GM21576 (cell line): ENCODE results near the gene TNNC2.
"Not testable (repeated sequence)": the region's sequence is repeated elsewhere in the genome, so short reads cannot be mapped to it uniquely, and the experiment has no call there.

ENCODE experiments used
- ATAC-seq: cut with Tn5 transposase; IDR thresholded peaks from one replicate; pipeline ENCODE4 v1.9.1; 2021; ENCODE audit warnings: mild to moderate bottlenecking, moderate library complexity; ENCODE audit not compliant: unreplicated experiment

Gene TNNC2

DNA sequence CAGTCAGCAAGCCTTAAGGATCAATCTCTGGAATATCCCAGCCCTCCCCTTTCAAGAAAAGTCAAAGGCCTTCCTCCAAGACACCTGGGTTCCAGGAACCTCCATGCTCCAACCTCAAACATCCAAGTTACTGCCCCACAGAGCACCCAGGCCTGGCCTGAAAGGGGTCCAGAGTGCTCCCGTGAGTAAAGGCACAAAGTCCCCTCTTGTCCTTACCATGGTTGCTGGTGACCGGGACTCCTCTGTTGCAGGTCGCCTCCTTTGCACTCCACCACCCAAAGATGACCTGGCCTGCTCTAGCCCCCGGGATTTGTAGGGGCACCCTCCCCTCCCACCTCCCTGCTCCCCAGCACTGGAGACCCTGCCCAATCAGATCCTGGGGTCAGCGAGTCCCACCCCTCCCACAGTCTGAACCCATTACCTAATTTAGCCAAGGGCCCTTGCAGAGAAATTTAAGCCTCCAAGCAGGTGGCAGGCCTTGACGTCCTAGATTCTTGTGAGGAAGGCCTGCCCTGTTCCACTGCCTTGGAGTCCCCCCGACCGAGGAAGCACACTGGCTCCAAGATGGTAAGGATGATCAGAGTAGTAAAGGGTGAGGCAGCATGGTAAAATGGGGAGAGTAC, at the start of gene TNNC2:
Gene TNNC2, minus strand, starts transcription at position 283 of the 623 bp plus-strand sequence. Its CDS starts 64 bp downstream, at position 219.
- no peak for ATAC-seq

DNA sequence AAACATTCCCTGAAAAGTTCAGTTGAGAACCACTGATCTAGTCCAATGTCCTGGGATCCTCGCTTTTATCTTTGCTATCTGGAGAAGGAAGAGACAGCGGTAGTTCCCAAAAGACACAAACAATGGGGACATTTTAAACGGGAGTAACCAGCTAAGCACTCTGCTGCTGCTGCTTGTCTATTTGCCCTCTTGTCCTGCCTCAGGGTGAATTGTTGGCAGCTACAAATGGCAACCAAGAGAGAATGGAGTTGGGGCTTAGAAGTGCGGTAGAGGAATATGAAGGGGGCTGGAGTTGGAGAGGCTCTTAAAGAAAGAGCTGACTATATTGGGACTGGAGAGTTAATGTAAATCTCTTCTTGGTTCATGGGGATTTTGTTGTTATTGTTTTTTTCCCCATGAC, 47.5 kb upstream of the TNNC2 start:
- no peak for ATAC-seq

DNA sequence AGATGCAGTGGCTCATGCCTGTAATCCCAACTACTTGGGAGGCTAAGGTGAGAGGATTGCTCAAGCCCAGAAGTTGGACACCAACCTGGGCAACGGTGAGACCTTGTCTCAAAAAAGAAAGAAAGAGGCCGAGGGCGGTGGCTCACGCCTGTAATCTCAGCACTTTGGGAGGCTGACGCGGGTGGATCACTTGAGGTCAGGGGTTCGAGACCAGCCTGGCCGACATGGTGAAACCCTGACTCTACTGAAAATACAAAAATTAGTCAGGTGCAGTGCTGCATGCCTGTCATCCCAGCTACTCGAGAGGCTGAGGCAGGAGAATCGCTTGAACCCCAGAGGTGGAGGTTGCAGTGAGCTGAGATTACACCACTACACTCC, 47.0 kb upstream of the TNNC2 start:
- not testable (repeated sequence) for ATAC-seq

DNA sequence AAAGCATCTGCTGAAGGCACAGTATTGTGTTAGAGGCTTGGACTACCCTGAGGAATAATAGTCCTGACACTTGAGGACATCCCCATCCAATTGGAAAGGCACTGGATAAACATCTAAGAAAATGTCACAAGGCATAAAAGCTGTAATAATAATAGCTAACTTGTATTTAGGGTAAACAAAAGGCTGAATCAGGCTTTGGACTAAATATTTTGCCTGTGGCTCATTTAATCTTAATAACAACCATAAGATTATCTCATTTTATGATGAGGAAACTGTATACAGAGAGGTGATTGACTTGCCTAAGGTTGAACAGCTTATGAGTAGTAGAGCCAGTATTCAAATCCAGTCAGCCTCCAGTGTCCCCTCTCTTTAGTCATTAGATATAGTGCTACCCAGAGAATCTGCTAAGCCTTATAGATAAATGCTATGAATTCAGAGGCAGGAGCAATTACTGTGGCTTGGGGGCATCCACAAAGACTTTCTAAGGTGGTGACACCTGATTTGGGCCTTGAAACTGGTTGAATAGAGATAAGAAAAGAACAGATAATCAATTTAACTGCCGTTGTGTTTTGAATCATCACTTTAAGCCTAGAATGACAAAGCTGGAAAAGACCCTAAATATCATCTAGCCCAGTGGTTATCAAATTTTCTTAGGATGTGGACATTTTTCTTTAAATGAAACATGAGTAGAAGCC, 46.4 kb upstream of the TNNC2 start:
- ATAC-seq, result no peak

DNA sequence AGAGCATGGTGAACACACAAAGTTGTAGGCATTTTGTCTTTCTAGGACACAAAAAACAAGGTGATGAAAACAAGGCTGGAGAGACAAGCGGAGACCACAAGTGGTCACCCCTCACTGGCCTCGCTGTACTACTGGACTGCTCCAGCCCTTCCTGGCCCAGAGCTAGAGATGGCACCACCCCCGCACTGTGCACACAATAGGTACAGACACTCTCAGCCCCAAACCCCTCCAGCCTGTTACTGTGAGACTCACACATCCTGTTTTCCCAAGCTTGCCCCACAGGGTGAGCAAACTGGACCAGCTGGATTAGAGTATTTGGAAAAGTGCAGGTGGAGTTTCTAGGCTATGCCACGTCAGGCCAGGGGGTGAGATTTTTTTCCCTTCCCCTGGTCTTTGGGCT, 45.5 kb upstream of the TNNC2 start:
- no peak for ATAC-seq

DNA sequence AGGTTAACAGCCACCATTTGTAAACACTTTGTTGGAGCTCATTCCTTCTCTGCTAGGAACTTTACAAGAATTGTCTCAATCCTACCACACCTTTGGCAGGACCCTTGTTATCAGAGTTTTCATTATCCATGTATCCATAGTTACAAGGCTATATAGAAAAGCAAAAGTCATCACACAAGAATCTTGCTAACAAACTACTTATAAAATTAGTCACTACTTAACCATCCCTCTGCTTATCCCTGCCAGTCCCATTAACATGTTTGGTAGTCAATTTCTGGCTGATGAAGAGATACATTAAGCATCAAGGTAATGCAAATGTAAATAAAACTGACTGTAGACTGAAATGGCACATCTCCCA, 40.7 kb upstream of the TNNC2 start:
- ATAC-seq, result no peak

DNA sequence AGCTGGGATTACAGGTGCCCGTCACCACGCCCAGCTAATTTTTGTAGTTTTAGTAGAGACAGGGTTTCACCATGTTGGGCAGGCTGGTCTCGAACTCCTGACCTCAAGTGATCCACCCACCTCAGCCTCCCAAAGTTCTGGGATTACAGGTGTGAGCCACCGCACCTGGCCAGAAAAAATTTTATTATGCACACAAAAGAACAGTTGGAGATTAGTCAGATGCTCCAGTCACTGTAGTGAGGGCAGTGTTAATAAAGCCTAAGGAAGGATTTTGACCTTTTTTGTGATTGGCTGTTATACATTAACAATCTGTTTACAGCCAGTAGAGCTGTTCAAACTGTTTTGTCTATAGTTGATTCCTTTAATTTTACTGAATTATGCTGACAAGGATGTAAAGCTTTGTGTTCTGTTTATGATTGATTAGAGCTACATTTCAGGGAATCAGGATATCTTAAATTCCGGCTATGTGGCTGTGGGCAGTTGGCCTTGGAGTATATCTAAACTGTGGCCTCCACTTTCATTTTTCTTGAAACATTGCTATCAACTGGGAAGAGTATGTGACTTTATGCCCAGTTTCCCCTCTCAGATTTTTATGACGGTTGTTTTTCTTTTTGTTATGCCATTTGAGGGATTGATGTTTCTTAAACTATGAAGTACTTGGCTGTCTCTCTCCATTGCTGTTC, 40.2 kb upstream of the TNNC2 start:
- no peak for ATAC-seq

DNA sequence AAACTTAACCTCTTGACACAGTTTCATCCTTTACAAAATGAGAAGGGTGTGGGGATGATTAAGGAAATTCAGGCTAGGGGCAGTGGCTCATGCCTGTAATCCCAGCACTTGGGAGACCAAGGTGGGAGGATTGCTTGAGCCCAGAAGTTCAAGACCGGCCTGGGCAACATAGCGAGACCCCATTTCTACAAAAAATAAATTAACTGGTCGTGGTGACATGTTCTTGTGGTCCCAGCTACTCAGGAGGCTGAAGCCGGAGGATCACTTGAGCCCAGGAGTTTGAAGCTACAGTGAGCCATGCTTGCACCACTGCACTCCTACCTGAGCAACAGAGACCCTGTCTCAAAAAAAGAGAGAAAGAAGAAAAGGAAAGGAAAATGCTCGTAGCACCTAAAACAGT, 39.3 kb upstream of the TNNC2 start:
- no peak for ATAC-seq

DNA sequence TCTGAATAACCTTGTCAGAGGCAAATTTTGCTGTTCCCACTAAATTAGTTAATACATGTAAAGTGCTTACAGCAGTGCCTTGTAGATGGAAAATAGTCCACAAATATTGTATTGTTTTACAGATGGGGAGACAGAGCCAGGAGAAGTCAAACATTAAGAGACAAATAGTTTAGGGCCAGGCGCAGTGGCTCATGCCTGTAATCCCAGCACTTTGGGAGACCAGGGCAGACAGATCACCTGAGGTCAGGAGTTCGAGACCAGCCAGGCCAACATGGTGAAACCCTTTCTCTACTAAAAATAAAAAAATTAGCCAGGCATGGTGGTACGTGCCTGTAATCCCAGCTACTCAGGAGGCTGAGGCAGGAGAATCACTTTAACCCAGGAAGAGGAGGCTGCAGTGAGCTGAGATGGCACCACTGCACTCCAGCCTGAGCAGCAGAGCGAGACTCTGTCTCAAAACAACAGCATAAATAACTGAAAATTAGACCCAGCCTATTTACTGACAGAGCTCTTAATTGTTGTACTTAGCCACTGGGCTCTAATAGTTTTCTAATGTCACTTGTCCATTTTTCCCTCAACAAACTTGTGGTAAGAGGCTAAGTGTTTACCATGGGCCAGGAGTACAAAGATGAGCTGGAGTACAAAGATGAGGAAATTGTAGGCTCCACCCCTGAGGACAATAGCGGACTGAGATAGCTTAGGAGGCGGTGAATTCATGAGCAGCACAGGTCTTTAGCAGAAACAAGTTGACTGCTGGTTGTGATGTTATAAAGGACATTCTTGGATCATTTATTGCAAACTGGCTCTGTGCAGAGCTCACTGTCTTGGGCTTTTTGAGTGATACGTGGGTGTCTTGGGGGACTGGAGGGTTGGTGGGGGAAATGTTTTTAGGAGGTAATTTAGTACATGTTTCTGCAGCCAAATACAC, 36.7 kb upstream of the TNNC2 start:
- no peak for ATAC-seq

DNA sequence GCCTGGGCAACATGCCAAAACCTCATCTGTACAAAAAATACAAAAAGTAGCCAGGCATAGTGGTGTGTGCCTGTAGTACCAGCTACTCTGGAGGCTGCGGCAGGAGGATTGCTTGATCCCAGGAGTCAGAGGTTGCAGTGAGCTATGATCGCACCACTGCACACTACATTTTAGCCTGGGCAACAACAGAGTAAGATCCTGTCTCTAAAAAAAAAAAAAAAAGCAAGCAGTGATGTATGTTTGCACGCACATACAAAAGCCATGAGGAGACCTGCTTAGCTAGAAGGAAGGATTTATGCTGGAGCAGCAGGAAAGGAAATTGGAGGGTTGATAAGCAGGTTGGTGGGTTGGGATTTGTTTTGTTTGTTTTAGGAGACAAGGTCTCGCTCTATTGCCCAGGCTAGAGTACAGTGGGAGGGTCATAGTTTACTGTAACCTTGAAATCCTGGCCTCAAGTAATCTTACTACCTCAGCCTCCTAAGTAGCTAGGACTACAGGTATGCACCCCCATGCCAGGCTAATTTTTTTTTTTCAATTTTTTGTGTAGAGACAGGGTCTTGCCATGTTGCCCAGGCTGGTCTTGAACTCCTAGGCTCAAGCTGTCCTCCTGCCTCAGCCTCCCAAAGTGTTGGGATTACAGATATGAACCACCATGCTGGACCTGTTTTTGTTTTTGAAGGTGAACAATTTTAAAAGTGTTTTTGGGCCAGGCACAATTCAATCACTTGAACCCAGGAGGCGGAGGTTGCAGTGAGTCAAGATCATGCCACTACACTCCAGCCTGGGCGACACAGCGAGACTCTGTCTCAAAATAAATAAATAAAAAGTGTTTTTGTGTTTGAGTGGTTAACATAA, 34.3 kb upstream of the TNNC2 start:
- no peak for ATAC-seq

DNA sequence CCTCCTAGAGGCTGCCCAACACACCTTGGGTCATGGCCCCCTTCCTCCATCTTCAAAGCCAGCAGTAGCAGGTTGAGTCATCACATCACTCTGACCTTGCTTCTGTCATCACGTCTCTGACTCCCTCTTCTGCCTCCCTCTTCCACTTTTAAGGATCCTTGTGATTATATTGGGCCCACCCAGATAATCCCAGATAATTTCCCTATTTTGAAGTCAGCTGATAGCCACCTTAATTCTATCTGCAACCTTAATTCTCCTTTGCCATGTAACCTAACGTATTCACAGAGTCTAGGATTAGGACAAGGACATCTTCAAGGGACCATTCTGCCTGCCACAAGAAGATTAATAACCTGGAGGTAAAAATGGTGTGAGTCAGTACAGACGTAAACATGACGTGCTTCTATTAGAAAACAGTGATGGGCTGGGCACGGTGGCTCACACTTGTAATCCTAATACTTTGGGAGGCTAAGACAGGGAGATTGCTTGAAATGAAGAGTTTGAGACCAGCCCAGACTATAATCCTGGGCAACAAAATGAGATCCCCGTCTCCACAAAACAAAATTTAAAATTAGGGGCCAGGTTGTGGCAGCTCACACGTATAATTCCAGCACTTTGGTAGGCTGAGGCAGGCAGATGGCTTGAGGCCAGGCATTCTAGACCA, 33.6 kb upstream of the TNNC2 start:
- ATAC-seq, result no peak

DNA sequence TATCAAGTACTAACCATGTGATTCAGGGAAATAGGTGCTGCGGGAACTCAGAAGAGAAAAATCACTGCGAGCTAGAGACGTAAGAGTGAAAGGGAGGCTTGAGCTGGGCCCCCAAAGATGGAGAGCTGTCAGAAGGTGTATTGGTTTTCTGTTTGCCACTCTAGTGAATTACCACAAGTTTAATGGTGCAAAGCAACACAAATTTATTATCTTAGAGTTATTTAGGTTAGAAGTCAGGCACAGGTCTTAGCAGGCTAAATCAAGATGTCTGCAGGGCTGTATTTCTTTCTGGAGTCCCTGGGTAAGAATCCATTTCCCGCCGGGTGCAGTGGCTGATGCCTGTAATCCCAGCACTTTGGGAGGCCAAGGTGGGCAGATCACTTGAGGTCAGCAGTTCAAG, 32.8 kb upstream of the TNNC2 start:
- ATAC-seq, result no peak

DNA sequence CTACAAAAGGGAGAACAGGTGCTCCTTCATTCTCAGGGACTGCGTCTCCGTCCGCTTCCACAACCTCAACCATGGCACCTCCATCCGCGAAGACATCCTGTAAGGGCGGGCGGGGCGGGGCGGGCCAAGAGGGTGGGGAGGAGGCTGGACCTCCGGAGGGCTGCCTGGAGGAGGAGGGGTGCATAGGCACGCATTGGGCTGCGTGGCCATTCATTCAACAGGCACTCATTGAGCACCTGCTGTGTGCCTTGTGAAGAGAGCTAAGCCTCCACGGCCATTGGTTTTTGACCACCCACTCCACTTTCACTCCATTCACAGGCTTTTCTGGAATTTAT, 30.7 kb upstream of the TNNC2 start:
- peak; percentile 10 for ATAC-seq

DNA sequence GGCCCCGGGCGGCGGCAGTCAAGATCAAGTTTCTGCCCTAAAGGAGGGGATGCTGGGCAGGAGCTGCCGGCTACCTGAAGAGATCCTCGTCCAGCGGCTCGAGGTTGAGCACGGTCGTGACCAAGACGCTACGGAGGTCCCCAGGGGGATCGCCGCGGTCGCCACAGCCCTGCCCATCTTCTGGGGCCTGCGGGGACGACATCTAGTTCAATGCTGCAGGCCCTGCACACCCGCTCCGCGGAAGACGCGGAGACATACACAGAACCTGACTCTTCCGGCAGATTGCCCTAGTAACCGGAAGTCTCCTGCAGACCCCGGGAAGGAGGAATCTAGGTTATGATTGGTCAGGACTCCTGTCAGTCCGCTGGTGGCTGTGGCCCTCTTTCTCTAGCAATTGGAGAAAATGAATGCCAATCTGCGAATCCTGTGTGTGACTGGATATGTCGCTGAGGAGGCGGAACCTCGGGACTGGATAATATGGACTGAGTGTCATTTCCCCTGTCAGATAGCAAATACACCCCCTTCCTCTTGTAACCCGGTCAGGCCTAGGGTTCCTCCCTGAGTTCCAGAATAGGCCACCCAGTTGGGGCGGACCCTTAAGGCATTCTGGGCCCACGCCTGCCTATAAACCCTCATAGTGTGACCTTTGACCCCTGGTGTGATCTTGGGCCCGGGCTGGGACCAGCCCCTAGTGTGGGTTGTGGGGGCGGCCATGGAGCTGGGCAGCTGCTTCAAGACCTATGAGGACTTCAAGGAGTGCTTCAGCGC, 30.2 kb upstream of the TNNC2 start, which contains the start of the genes ACOT8 and ZSWIM3:
Gene ACOT8, minus strand, starts transcription at position 279 of the 768 bp plus-strand sequence. Its CDS starts 77 bp downstream, at position 202.
Gene ZSWIM3, plus strand, starts transcription at position 501 of the 768 bp plus-strand sequence. Its CDS starts 212 bp downstream, at position 713.
- ATAC-seq, result peak; percentile 95

DNA sequence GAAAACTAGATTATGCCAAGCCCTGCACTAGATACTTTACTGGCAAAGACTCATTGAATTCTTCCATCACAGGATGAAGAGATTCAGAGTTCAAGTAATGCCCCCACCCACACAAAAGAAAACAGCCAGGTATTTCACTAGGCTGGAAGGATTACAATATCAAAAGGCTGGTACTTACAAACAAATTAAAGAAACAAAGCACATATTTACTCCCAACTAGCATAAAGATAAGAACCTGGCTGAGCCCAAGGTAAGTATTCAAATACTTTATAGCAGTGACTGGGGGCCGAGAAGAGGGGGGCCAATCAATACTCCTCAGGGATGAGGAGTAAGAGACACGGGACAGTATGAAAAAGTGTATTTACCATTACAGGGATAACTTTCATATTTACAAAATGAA, 26.4 kb upstream of the TNNC2 start:
- no peak for ATAC-seq

DNA sequence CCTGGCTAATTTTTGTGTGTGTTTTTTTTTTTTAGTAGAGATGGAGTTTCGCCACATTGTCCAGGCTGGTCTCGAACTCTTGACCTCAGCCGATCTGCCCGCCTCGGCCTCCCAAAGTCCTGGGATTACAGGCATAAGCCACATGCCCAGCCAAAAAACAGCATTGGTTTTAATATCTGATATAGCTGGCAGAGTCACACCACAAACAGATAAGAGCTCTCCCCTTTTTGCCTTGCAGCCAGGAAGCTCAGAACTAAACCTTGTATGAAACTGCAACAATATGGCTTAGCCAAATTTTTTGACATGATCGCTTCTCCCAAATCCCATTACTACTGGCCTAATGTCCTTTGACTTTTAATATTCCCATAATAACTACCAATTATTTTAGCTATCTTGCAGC, 25.2 kb upstream of the TNNC2 start:
- ATAC-seq, result no peak

DNA sequence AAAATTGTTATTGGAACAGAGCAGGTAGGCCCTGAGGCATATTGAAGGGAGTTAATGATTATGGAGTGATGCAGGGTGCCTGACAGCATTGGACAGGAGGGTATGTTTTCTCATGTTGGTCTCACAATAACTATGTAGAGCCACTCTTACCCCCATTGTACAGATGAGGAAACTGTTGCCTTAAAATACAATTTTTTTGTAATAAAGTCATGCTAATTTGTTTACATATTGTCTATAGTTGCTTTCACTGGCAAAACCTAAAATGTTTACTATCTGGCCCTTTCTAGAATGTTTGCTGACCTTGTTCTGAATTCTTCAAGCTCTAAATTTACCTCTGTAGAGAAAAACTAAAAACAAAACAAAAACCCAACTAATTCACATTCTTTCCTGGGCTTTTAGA, 24.4 kb upstream of the TNNC2 start:
- no peak for ATAC-seq

DNA sequence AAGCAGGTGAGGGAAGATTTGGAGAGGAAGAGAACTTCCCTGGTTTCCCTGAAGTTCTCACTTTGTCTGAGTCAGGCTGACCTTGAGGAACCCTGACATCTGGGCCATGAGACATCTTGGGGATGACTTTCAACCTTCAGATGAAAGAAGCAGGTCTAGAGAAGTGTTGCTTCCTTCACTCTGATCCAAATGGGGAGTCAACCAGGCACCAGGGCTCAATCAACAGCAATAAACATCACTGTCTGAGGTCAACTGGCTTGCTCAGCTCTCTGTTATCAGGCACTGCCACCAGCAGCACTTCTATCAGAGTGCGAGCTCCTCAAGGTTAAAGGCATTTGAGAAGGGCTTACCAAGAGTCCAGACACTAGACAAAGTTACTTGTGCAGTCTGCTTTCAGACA, 23.8 kb upstream of the TNNC2 start:
- ATAC-seq, result no peak

DNA sequence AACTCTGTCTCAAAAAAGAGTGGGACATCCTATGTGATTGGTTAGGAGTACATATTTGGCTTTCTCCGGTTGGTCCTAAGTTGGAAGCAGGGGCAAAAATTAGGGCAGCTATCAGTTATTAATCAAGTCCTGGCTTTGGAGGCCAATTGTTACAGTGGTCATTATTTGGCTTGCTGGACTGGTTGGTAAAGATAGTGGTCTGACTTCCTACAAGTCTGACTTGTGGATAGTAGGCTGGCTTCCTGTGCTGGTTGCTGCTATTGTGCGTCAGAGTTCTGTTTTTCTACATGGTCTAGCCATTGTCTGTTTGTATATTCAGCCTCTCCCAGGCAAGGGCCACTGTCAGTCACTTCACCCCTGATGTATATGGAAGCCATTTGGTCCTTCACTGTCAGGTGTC, 23.1 kb upstream of the TNNC2 start:
- ATAC-seq, result no peak
